HEK293T (cell line): ENCODE results near the gene PTMA.

Experiments
- ARNT ChIP-seq: fragments of 450-650 bp; IDR thresholded peaks from 2 replicates; pipeline ENCODE4 v1.6.1; 2017; ENCODE audit warnings: mild to moderate bottlenecking
- BHLHE40 ChIP-seq: fragments of 450-650 bp; IDR thresholded peaks from 2 replicates; pipeline ENCODE4 v1.6.1; 2016; ENCODE audit warnings: mild to moderate bottlenecking, moderate library complexity, borderline replicate concordance
- CTBP1 ChIP-seq: fragments of 450-650 bp; IDR thresholded peaks from 2 replicates; pipeline ENCODE4 v1.6.1; 2016; ENCODE audit warnings: borderline replicate concordance
- ELF4 ChIP-seq: fragments of 450-650 bp; IDR thresholded peaks from 2 replicates; pipeline ENCODE4 v1.6.1; 2017; ENCODE audit warnings: antibody characterized with exemption
- FOXA1 ChIP-seq: fragments of 450-650 bp; IDR thresholded peaks from 2 replicates; pipeline ENCODE4 v1.6.1; 2016; ENCODE audit warnings: mild to moderate bottlenecking
- FOXK2 ChIP-seq: fragments of 450-650 bp; IDR thresholded peaks from 2 replicates; pipeline ENCODE4 v1.6.1; 2016; ENCODE audit warnings: mild to moderate bottlenecking
- FOXM1 ChIP-seq: fragments of 450-650 bp; IDR thresholded peaks from 2 replicates; pipeline ENCODE4 v1.6.1; 2017; ENCODE audit warnings: mild to moderate bottlenecking, borderline replicate concordance
- L3MBTL2 ChIP-seq: fragments of 450-650 bp; conservative IDR thresholded peaks from 2 replicates; pipeline ENCODE4 v1.6.1; 2016; ENCODE audit warnings: mild to moderate bottlenecking
- PKNOX1 ChIP-seq: fragments of 450-650 bp; IDR thresholded peaks from 2 replicates; pipeline ENCODE4 v1.6.1; 2016
- SP1 ChIP-seq: fragments of 450-650 bp; IDR thresholded peaks from 2 replicates; pipeline ENCODE4 v1.6.1; 2017
- SUZ12 ChIP-seq: fragments of 450-650 bp; IDR thresholded peaks from 2 replicates; pipeline ENCODE4 v1.6.1; 2016; ENCODE audit warnings: mild to moderate bottlenecking
- TARDBP ChIP-seq: fragments of 450-650 bp; IDR thresholded peaks from 2 replicates; pipeline ENCODE4 v1.6.1; 2016
- ZNF384 ChIP-seq: fragments of 450-650 bp; IDR thresholded peaks from 2 replicates; pipeline ENCODE4 v1.6.1; 2016

GRCh38 chr2:231720987-231721966, 13.0 kb downstream of the PTMA start:
- no peak for TF ChIP-seq PKNOX1
- TF ChIP-seq SP1, result no peak
- no peak for TF ChIP-seq FOXM1
- TF ChIP-seq SUZ12, result no peak
- TF ChIP-seq ELF4, result no peak
- TF ChIP-seq FOXA1, result no peak
- no peak for TF ChIP-seq FOXK2
- no peak for TF ChIP-seq ARNT
- no peak for TF ChIP-seq BHLHE40
- no peak for TF ChIP-seq TARDBP
- no peak for TF ChIP-seq ZNF384
- no peak for TF ChIP-seq CTBP1
- TF ChIP-seq L3MBTL2, result no peak
